Ovary (tissue), 9 donors: Measurements from ENCODE around the gene OR11A1. TPM values are rescaled to one million over a fixed set of nuclear protein-coding genes. Genes with fewer than 3 reads are reported as not detected.

Source experiments
- DNase-seq, 5 donors: peaks; one replicate each; pipeline ENCODE4 v3.0.0-alpha.2; 2019 to 2020
- H3K27ac ChIP-seq, 2 donors: fragments of 200-600 bp; one replicate each; pipeline versions ENCODE4 v1.5.1 to v1.8.0; 2019 to 2022
- H3K27me3 ChIP-seq: fragments of 200-600 bp; one replicate; pipeline ENCODE4 v1.8.0; 2022
- H3K36me3 ChIP-seq: fragments of 200-600 bp; sonication (generic); one replicate; pipeline ENCODE4 v1.5.1; 2019
- H3K4me1 ChIP-seq: one replicate; pipeline ENCODE4 v1.8.1; 2013; ENCODE audit warnings: mild to moderate bottlenecking, moderate library complexity; ENCODE audit not compliant: insufficient read depth
- H3K4me3 ChIP-seq: fragments of 200-600 bp; sonication (generic); one replicate; pipeline ENCODE4 v1.5.1; 2017
- H3K9me3 ChIP-seq, 2 donors: fragments of 200-600 bp in 1 of 2; sonication (generic) in 1 of 2; one replicate each; pipeline versions ENCODE4 v1.5.1 to v1.8.1; 2013 to 2019; ENCODE audit warnings: mild to moderate bottlenecking in 1 of 2, moderate library complexity in 1 of 2
- EP300 ChIP-seq: sonication (generic); formaldehyde crosslinking; IDR thresholded peaks from one replicate; pipeline ENCODE4 v1.6.1; 2017; ENCODE audit warnings: antibody characterized with exemption
- POLR2A ChIP-seq: fragments of 450-650 bp; IDR thresholded peaks from one replicate; pipeline ENCODE4 v1.6.1; 2017; ENCODE audit warnings: antibody characterized with exemption, mild to moderate bottlenecking, moderate library complexity
- WGBS, 3 donors: extraction: QIAGEN DNeasy Blood & Tissue Kit in 1 of 3; methylation state at CpG; one replicate each; pipeline versions ENCODE4 v1.1.5 to v1.1.7; 2013 to 2017; 5-methylcytosine and 5-hydroxymethylcytosine counted together
- intact Hi-C, 4 donors: fragments of 100-400 bp; cut with DNase I; formaldehyde crosslinking; loops; one replicate each; pipeline versions ENCODE4 v1.11.0 to v1.15.1; 2022 to 2023
- polyA plus RNA-seq, 2 donors: library from polyadenylated mRNA; stranded (reverse); fragments of 200-250 nt in 1 of 2; fragments of 350-450 nt in 1 of 2; fragmentation: Illumina TruSeq in 1 of 2; extraction: RNeasy Lipid Tissue Mini Kit (QIAGEN cat#74804) in 1 of 2; gene quantifications; one replicate each; pipeline ENCODE4 v1.2.3, GENCODE V29; 2013 to 2014
- total RNA-seq, 7 donors: library from RNA; depleted of rRNA in 2 of 7; stranded (reverse); fragments of >200 nt in 2 of 7; fragmentation: NEBNext Ultra II Directional in 3 of 7; extraction: Animal tissue kit (Norgen Biotek cat#: 25700) in 3 of 7; gene quantifications; one replicate each; pipeline versions ENCODE4 v1.1.0 to v1.2.4, GENCODE V29; 2016 to 2023
- TF ChIP-seq, protein P1 (sequence below), 3 donors: fragments of 450-650 bp in 2 of 3; fragments of 200-600 bp in 1 of 3; IDR thresholded peaks; one replicate each; pipeline versions ENCODE4 v1.5.1 to v1.8.0; 2016 to 2022; ENCODE audit warnings: antibody characterized with exemption in 3 of 3, mild to moderate bottlenecking in 1 of 3
- donor health status: DM: no; HTN: no; CAD: no; lungs with moderate emphysema.
- donor health status: DM: no; HTN: no; CAD: no.
- donor health status: Bipolar disorder and iron deficiency.
- donor health status: DM: yes; HTN: yes; CAD: no.
- donor health status: DM: no; HTN: no; CAD: no.
- donor health status: DM: yes; HTN: yes; CAD: no.

Gene OR11A1
- total and polyA plus RNA-seq, 9 donors, result not detected

DNA sequence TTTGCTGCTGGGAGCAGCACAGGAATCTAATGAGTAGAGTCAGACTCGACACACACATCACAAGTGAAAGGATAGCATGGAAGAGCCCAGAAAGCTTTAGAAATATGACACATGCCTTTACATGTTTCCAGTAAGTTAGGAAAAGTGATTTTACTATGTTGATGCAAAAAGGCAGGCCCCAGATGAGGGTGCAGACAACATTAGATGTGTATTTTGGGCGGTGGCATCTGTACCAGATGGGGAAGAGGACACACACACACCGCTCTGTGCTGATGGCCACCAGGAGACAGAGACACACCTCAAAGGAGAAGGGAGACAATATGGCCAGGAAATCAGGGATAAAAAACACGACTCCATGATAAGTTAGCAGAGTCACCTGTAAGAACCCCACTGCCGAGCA lies 30.3 kb upstream of the OR11A1 start:
- no peaks in the 10 kb centered on the region for H3K9me3 ChIP-seq
- 71 to 75% (median 74%) methylated on average over 5 of the region's 5 CpGs for WGBS, 3 donors
- DNase-seq, result no peak

DNA sequence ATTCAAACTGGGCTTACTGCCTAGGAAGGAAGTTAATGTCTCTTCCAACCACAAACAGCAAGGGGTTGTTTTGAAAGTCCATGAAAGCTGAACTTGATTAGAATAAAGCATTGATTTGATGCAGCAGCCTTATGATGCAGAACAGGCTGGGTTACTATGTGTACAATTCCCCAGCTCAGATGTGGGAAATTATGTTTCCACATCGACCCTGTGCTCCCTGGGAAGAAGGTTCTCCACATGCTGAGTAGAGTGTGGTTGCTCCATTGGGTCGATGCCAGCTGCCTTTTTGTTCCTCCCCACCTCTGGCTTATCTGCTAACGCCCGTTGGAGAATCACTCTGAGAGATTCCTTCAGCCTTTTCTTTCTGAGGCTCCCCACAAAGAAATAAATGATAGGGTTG lies 29.7 kb upstream of the OR11A1 start:
- DNase-seq, result no peak
- no peak overlapping the region for H3K27ac ChIP-seq
- H3K9me3 ChIP-seq, result no peaks in the 10 kb centered on the region
- intact Hi-C loops, result no loop called here
- TF ChIP-seq, protein P1, sequence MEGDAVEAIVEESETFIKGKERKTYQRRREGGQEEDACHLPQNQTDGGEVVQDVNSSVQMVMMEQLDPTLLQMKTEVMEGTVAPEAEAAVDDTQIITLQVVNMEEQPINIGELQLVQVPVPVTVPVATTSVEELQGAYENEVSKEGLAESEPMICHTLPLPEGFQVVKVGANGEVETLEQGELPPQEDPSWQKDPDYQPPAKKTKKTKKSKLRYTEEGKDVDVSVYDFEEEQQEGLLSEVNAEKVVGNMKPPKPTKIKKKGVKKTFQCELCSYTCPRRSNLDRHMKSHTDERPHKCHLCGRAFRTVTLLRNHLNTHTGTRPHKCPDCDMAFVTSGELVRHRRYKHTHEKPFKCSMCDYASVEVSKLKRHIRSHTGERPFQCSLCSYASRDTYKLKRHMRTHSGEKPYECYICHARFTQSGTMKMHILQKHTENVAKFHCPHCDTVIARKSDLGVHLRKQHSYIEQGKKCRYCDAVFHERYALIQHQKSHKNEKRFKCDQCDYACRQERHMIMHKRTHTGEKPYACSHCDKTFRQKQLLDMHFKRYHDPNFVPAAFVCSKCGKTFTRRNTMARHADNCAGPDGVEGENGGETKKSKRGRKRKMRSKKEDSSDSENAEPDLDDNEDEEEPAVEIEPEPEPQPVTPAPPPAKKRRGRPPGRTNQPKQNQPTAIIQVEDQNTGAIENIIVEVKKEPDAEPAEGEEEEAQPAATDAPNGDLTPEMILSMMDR (IDR thresholded peaks at IDR 0.05), result no peak
- TF ChIP-seq EP300 (no peak), POLR2A (no peak)
- no peaks in the 10 kb centered on the region for H3K36me3 ChIP-seq
- WGBS, 3 donors, result 41 to 51% (median 45%) methylated on average over 4 of the region's 4 CpGs
- no peaks in the 10 kb centered on the region for H3K4me1 ChIP-seq
- H3K27me3 ChIP-seq, result no peaks in the 10 kb centered on the region
- no peak overlapping the region for H3K4me3 ChIP-seq

More for the DNA sequence above, 30.3 kb upstream of the OR11A1 start:
- no peak for TF ChIP-seq POLR2A
- no peak for TF ChIP-seq EP300
- TF ChIP-seq, protein P1 (IDR thresholded peaks at IDR 0.05), result no peak
- Histone ChIP-seq H3K27me3 (no peaks in the 10 kb centered on the region), H3K4me3 (no peak overlapping the region), H3K4me1 (no peaks in the 10 kb centered on the region), H3K27ac (no peak overlapping the region), H3K36me3 (no peaks in the 10 kb centered on the region)
- intact Hi-C loops, result no loop called here

- DNase-seq, result no peak
- Histone ChIP-seq H3K4me3 (no peak overlapping the region), H3K27ac (no peak overlapping the region), H3K9me3 (no peaks in the 10 kb centered on the region), H3K27me3 (no peaks in the 10 kb centered on the region), H3K36me3 (no peaks in the 10 kb centered on the region), H3K4me1 (no peaks in the 10 kb centered on the region)
- TF ChIP-seq, protein P1 (IDR thresholded peaks at IDR 0.05), result no peak
- TF ChIP-seq EP300 (no peak), POLR2A (no peak)
- intact Hi-C loops, result no loop called here
- 67 to 81% (median 80%) methylated on average over 1 of the region's 1 CpG for WGBS, 3 donors
These were observed 26.9 kb upstream of the OR11A1 start for GRCh38 chr6:29483735-29484134.

GRCh38 chr6:29483186-29483585 lies 26.3 kb upstream of the OR11A1 start:
- no peaks in the 10 kb centered on the region for H3K36me3 ChIP-seq
- H3K27ac ChIP-seq, result no peak overlapping the region
- H3K4me3 ChIP-seq, result no peak overlapping the region
- 70 to 77% (median 73%) methylated on average over 3 of the region's 3 CpGs for WGBS, 3 donors
- H3K4me1 ChIP-seq, result no peaks in the 10 kb centered on the region
- no peak for TF ChIP-seq POLR2A
- no peak for TF ChIP-seq EP300
- TF ChIP-seq, protein P1 (IDR thresholded peaks at IDR 0.05), result no peak
- no peak for DNase-seq
- no peaks in the 10 kb centered on the region for H3K9me3 ChIP-seq
- intact Hi-C loops, result no loop called here
- no peaks in the 10 kb centered on the region for H3K27me3 ChIP-seq
